HG03139 (cell line): ENCODE results near the gene PDE2A.

ENCODE experiments used
- ATAC-seq: cut with Tn5 transposase; IDR thresholded peaks from one replicate; pipeline ENCODE4 v1.9.1; 2021; ENCODE audit not compliant: unreplicated experiment

Gene PDE2A

GRCh38 chr11:72684236-72684912 lies 10.2 kb upstream of the PDE2A start:
- no peak for ATAC-seq

GRCh38 chr11:72683782-72684200 lies 9.6 kb upstream of the PDE2A start:
- no peak for ATAC-seq

- ATAC-seq = no peak
These were observed 8.6 kb upstream of the PDE2A start for GRCh38 chr11:72682858-72683243.

- no peak for ATAC-seq
These were observed 8.1 kb upstream of the PDE2A start for GRCh38 chr11:72682238-72682857.

GRCh38 chr11:72681226-72682153 lies 7.3 kb upstream of the PDE2A start:
- no peak for ATAC-seq

GRCh38 chr11:72680624-72681158 lies 6.5 kb upstream of the PDE2A start:
- ATAC-seq = no peak

- no peak for ATAC-seq
These were observed 5.6 kb upstream of the PDE2A start for GRCh38 chr11:72679869-72680268.

- ATAC-seq = no peak
These were observed 4.3 kb upstream of the PDE2A start for GRCh38 chr11:72678524-72678923.

- ATAC-seq = no peak
These were observed 2.7 kb upstream of the PDE2A start for GRCh38 chr11:72676861-72677341.

GRCh38 chr11:72675221-72675620 lies 999 bp upstream of the PDE2A start:
- no peak for ATAC-seq

- ATAC-seq = no peak
These were observed 809 bp downstream of the PDE2A start for GRCh38 chr11:72673284-72673942.

- ATAC-seq = no peak
These were observed 1.5 kb downstream of the PDE2A start for GRCh38 chr11:72672597-72673238.

- no peak for ATAC-seq
These were observed 2.8 kb downstream of the PDE2A start for GRCh38 chr11:72671152-72672099.

- ATAC-seq = no peak
These were observed 4.2 kb downstream of the PDE2A start for GRCh38 chr11:72670041-72670440.

GRCh38 chr11:72669527-72669926 lies 4.7 kb downstream of the PDE2A start:
- no peak for ATAC-seq

- ATAC-seq = peak; percentile 69
These were observed 5.4 kb downstream of the PDE2A start for GRCh38 chr11:72668629-72669347.

GRCh38 chr11:72665911-72666472 lies 8.2 kb downstream of the PDE2A start:
- ATAC-seq = no peak

- no peak for ATAC-seq
These were observed 12.2 kb downstream of the PDE2A start for GRCh38 chr11:72662036-72662435.
